Measurements from ENCODE around the gene MYL4. TPM values are rescaled to one million over a fixed set of nuclear protein-coding genes. Genes with fewer than 3 reads are reported as not detected.

The MYL4 gene
- total RNA-seq, 1 donor from 2014 or later: 133 TPM

DNA sequence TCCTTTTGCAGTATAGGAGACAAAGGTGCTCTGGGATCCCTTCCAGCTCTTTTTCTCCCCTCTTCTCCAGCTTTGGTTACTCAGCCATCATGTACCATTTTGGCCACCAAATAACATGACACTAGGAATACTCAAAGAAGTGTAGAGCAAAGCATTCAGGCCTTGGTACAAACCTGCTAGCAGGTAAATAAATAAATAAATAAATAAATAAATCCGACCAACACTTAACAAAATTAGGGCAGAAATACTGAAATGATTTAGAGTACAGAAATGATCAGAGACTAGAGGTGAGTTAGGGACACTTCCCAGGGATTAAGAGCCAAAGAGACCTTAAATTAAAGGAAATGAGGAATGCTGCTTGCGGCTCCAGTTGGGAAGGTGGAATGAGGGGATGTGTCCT, 26.8 kb downstream of the MYL4 start:
- ATAC-seq (no peak), DNase-seq (no peak)
- intact Hi-C loops (cut with micrococcal nuclease): no loop called here

DNA sequence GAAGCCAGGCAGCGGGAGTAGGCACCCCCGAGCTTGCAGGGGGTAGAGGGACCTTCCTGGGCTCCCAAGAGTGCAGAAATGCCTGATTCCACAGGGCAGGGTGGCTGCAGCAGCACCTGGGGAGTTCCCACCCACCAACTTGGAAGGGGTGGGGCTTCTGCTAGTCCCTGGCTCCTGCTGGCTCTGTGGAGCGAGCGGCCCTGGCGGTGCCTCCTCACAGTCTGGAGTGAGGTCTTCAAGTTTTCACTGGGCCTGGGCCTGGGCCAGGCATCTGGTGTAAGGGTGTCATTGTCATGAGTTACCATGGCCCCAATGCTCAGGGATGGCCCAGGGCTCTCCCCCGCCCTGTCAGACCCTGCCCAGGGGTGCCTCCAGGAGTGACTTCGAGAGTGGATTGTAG, 28.7 kb downstream of the MYL4 start:
- DNase-seq (no peak), ATAC-seq (no peak)
- intact Hi-C loops (cut with micrococcal nuclease): no loop called here

DNA sequence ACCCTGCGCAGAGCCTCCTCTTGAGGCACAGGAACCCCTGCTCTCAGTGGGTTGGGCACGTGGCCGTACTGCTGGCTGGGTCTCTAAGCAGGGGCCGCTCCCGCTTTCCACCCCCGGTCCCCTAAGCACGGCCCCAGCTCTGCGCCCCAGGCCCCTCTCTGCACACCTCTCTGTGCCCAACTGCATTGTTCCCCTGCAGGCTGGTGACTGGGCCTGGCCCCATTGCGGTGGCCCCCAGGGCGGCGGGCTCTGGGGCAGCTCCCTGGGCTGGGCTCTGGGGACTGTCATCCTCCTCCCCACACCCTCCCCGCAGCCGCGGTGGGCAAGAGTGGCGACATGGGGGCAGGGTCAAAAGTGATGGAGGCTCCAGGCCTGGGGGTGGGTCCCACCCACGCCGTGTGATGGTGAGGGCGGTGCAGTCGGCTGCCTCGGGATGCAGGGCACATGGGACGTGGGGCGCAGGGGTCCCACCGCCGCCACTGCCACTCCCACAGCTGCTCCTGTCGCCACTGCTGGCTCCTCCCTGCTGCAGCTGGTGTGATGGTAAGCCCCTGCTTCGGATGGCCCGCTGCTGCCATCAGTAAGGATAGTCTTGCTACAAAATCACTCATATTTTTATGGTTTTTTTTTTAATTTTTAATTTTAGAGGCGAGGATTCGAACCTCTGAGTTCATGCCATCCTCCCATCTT, 29.3 kb downstream of the MYL4 start:
- ATAC-seq: no peak

DNA sequence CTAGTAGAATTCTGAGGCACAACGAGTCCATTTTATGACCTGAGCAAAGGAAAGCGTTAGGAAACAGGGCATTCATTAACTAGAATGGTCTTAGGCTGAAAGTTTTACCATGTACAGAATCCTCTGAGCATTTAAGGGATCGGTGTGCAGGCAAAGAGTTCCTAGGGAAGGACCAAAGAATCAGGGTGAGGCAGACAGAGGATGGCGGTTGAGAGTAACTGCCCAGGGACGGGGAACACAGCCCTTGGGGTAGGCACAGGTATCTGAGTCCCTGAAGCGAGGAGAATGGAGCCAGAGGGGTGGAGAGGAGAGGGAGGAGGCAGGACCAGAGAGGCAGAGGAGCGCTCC, 30.4 kb downstream of the MYL4 start:
- DNase-seq: no peak
- no peak for ATAC-seq
- intact Hi-C loops (cut with micrococcal nuclease): no loop called here

More for the DNA sequence above, 29.3 kb downstream of the MYL4 start:
- intact Hi-C loops (cut with micrococcal nuclease): no loop called here
- DNase-seq: no peak

DNA sequence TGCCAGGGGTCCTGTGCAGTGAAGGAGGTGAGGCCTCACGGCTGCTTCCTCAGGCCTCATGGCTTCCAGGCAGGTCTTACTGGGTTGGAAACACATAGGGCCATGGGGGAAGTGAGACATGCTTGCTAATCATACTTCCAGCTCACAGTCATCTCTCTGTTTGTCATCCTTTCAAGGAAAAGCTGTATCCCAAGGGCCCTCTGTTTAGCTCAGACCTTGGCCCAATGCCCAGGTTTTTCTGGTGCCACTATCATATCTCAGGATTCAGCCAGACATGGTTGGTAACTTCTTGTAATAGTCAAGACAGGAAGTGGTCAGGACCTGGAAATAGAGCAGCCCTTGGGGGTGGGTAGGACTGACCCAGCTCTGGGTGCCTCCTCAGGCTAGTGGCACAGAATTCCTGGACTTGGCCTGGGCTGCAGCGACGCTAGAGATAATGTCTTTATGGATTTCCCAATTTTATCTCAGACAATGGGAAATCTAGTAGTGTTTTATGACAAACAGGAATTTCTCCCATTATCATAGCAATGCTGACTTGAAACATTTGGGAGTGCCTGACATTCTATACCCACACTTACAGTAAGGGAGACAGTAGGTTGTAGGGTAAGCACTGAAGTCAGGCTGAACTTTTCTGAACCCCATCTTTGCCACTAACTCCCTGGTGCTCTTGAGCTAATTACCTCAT, 31.0 kb downstream of the MYL4 start:
- peak; percentile 87 for ATAC-seq
- DNase-seq: peak; percentile 68
- intact Hi-C loops (cut with micrococcal nuclease): no loop called here

DNA sequence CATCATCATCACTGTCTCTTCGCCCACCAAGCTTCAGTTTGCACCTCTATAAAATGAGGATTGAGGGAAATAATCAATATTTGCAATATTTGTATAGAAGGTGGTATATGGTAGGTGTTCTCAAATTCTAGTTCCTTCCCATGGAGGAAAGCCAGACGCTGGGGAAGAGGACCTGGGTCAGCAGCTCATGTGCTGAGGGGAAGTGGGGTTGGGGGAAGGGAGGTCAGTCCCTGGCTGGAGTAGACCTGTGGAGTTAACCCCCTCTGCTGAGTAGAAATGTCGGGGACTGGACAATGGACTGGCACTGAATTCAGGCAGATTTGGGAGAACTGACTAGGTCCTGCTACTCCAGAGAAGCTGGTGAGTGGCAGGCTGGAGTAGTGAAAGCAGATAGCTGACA, 31.7 kb downstream of the MYL4 start:
- intact Hi-C loops (cut with micrococcal nuclease): no loop called here
- ATAC-seq (no peak), DNase-seq (no peak)

DNA sequence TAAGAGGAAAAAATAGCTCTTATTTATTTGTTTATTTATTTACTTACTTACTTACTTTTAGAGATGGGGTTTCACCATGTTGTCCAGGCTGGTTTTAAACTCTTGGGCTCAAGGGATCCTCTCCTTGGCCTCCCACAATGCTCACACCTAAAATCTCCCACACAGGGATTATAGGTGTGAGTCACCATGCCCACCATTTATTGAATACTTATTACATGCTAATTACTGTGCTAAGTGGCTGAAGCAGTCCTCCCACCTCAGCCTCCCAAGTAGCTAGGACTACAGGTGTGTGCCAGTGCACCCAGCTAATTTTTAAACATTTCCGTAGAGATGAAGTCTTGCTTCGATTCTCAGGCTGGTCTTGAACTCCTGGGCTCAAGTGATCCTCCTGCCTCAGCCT, 33.5 kb downstream of the MYL4 start:
- no peak for ATAC-seq
- intact Hi-C loops (cut with micrococcal nuclease): no loop called here

DNA sequence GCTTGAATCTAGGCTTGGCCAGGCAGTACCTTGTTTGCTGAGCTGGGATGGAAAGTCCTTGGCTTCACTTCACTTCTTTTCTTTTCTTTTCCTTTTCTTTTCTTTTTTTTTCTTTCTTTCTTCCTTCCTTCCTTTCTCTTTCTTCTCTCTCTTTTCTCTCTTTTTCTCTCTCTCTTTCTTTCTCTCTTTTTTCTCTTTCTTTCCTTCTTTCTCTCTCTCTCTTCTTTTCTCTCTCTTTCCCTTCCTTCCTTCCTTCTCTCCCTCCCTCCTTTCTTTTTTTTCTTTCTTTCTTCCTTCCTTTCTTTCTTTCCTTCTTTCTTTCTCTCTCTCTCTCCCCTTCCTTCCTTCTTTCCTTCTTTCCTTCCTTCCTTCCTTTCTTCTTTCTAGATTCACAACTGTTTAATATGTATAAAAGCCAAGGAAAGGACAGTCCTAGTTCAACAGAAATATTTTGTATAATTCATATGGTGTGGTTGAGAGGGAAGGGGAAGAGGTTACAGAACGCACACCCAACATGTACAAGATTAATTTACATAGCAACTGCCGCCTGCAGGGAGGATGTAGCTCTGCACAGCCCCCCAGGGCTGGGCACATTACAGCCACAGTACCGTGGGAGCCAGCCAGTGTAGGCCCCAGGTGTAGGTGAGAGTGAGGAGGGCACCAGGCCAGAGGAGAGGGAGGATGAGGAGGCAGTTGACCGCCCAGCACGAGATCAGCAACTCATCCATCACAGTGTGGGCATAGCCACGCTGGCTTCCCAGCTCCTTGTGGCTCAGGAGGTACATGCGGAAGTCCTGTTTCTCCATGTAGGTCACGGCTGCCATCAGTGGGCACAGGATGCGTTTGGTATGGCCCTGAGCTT, 34.8 kb downstream of the MYL4 start:
- ATAC-seq: no peak
- DNase-seq: no peak
- intact Hi-C loops (cut with micrococcal nuclease): no loop called here

More for the DNA sequence above, 33.5 kb downstream of the MYL4 start:
- DNase-seq: no peak

DNA sequence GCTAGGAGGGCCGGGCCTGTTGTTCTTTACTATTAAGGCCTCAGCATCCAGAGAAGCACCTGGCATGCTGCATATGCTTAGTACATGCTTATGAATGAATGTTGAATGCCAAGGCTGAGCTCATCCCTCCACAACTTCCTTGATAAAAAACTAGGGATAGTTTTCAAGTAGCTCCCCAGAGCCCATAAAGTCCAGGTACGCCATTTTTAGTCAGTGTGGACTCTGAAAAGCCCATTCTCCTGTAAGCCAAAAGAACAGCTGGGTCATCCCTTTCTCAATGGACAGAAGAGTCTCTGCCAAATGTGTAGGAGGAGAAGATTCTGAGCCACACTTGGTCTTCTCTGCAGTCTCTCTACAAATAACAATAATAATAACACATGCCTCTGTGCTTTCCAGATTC, 35.5 kb downstream of the MYL4 start:
- ATAC-seq: peak; percentile 40

DNA sequence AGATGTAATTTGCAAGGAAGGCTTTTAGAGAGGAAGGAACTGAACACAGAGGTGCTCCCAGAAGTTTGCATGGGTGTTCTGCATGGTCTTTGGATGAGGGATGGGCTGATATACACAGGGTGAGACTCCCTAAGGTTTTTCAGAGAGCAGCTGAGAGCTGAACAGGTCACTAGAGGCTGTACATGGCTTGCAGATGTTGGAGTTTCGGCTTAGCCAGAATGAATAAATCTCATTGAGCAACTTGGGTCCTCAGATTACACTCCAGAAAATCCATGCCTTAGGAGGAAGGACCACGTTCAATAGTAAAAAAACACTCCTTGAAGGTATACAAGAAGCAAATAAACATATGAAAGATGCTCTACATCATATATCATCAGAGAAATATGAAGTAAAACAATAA, 37.0 kb downstream of the MYL4 start:
- DNase-seq: no peak
- intact Hi-C loops (cut with micrococcal nuclease): no loop called here
- peak; percentile 60 for ATAC-seq

More for the DNA sequence above, 35.5 kb downstream of the MYL4 start:
- intact Hi-C loops (cut with micrococcal nuclease): no loop called here
- no peak for DNase-seq

DNA sequence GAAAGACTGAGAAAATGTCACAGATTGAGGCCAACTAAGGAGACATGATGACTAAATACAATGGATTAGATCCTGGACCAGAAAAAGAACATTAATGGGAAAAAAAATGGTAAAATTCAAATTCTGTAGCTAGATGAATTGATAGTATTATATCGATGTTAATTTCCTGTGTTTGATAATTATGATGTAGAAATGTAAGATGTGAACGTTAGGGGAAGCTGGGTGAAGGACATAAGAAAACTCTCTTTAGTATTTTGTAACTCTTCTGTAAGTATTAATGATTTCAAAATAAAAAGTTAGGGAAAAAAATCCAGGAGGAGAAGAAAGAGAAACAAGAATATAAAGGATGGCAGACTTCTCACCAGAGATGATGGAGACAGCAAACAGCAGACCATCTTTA, 41.7 kb downstream of the MYL4 start:
- ATAC-seq (no peak), DNase-seq (no peak)
- intact Hi-C loops (cut with micrococcal nuclease): no loop called here

DNA sequence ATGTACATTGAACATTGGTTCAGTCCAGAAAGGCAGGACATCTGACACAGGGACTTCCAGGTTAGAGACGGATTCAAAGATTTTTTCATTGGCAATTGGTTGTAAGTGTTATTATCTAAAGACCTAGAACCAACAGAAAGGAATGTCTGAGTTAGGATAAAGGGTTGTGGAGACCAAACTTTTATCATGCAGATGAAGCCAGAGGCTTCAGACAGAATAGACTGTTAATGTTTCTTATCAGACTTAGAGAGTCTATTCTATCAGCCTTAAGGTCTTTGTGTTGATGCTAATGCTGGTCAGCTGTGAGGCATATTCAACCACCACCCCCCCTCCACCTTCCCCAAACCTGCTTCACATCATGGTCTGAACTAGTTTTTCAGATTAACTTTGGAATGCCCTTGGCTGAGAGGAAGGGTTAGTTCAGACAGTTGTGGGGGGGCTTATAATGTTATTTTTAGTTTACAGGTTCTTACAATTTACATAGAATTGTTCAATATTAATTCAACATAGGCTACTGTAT, 42.3 kb downstream of the MYL4 start:
- no peak for ATAC-seq
- intact Hi-C loops (cut with micrococcal nuclease): no loop called here
- no peak for DNase-seq

DNA sequence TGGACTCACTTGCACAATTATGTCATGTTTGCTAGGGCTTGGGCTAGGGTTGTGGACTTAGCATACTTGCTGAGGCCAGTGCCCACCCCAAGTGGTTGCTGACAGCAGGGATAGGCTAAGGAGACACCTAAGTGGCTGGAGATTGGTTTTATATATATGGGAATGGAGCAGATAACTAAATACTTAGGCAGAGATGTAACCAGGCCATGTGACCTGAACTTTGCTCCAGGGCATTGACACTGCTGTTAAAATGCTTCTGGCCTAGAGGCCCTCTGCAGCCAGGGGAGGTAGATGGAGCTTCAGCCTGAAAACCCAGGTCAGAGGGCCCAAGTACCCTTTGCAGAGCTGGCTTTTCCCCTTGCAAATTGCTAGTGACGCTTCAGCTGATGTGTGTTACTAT, 43.1 kb downstream of the MYL4 start:
- DNase-seq (no peak), ATAC-seq (peak; percentile 19)
- intact Hi-C loops (cut with micrococcal nuclease): no loop called here

DNA sequence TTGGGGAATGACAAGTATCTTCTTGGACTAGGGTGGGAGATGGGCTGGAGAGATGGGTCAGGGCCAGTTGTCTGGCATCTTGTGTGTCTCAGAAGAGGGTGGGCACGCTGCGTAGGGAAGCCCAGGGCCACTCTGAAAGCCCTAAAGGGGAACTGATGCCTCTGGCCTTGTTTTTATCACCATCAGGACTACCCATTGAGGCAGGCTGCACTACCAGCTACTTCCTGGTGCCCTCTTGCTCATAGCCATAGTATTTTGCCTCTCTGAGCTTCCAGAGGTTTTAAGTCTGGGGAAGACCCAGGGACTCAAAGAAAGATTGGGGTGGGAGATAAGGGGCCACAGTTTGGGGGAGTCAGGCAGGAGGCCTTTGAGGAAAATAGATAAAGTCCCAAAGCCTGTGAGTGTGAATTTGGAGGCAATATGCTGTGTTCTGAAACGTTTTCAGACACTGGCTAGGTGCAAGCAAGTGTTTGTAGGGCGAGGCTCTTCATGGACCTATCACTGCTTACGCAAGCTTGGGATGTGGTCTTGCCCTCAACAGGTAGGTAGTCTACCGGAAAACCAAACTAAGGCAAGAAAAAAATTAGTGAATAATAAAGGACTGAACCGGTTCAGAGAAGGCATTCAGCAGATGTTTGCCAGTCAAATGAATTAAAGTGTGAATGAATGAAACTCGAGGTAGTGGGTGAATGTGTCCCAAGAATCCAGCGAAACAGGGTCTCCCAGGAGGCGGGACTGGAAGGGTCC, 43.8 kb downstream of the MYL4 start:
- DNase-seq (no peak), ATAC-seq (no peak)
- intact Hi-C loops (cut with micrococcal nuclease): no loop called here

DNA sequence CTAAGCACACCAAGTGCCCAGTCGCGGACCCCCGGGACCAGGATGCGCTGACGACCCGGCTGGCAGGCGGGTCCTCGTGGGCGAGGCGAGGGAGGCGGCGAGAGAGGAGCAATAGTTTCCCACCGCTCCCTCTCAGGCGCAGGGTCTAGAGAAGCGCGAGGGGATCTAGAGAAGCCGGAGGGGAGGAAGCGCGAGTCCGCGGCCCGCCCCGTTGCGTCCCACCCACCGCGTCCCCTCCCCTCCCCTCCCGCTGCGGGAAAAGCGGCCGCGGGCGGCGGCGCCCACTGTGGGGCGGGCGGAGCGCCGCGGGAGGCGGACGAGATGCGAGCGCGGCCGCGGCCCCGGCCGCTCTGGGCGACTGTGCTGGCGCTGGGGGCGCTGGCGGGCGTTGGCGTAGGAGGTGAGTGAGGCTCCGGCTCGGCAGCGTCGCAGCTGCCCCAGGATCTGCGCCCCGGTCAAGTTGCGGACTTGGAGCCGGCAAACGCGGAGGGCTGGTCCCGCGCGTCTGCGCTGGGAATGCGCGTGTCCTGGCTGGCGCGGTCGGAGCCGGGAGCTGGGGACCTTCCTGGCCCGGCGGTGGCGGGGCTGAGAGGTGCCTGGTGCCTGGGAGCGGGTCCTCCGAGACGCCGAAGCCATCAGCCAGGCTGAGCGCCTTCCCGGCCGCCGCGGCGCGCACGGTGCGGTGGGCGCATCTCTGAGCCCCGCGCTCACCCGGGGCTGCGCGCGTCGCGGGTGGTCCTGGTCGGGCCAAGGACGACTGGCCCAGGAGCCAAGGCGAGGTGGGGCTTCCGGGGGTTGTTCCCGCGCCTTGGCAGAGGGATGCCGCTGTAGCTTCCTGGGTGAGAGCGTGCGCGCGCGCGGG, 44.6 kb downstream of the MYL4 start, which contains the start of gene ITGB3:
ITGB3 (plus strand) TSS at position 287 of the 862 bp plus-strand sequence; CDS start at position 322, 35 bp downstream.
- intact Hi-C loops (cut with micrococcal nuclease): no loop called here
- peak; percentile 90 for DNase-seq
- peak; percentile 98 for ATAC-seq

DNA sequence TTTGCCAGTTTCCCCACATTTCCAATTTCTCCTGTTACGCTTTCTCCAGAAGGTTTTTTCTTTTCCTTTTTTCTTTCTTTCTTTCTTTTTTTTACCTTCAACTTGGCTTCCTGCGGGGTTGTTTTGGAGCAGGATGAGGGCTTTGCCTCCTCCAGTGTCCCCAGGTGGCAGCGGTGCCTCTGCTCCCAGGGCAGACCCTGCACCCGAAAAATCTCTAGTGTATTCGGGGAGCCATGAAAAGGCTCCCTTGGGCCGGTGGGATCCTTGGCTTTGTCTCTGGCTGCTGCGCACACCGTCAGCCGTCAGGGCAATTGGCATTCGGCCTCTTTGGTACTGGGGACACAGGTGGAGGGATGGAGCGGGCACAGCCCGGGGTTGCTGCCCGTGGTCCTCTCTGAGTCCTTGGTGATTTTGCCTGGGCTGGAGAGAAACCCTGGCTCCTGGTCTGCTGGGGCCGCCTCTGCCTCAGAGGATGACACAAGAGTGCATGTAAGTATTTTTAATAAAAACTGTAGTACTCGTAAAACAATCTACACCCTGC, 45.3 kb downstream of the MYL4 start:
- intact Hi-C loops (cut with micrococcal nuclease): no loop called here
- DNase-seq (no peak), ATAC-seq (peak; percentile 2)

DNA sequence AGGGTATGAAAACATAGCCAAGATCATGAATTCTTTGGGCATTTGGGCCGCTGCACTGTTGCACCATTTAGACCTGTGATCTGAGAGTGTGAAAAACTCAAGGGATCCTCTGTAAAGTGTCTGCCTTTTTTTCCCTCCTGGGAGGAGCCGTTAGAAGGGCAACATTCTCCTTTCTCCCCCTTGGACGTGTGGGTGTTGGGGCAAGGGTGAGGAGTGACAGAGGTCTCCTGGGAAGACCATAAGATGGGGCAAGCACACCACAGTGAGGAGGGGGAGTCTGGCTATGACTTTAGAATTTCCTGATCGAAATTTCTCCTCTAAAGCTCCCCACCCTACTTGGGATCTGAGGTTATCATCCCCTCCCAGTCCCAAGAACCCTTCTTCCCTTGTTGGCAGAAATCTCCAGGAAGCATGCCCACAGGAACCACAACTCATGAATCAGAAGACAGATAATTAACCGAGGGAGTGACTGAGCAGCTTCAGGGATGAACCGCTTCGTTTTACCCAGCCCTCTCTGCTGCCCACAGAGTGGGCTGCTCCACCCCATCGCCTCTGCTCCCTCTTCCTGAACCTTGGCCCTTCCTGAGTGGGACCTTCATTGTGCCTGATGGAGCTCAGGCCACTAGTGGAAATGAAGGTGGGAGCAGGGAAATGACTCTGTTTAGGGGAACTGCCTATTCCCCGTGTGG, 48.6 kb downstream of the MYL4 start:
- no peak for ATAC-seq
- intact Hi-C loops (cut with micrococcal nuclease): no loop called here
- no peak for DNase-seq

Measured in left ventricle myocardium superior (tissue), 1 donor.